ENCODE results near the gene ZNF248.
A peak's percentile ranks its signal among the peaks of the same experiment; 100 is the strongest.
"Not testable (repeated sequence)": the region's sequence is repeated elsewhere in the genome, so short reads cannot be mapped to it uniquely, and the experiment has no call there.

The ZNF248 gene

DNA sequence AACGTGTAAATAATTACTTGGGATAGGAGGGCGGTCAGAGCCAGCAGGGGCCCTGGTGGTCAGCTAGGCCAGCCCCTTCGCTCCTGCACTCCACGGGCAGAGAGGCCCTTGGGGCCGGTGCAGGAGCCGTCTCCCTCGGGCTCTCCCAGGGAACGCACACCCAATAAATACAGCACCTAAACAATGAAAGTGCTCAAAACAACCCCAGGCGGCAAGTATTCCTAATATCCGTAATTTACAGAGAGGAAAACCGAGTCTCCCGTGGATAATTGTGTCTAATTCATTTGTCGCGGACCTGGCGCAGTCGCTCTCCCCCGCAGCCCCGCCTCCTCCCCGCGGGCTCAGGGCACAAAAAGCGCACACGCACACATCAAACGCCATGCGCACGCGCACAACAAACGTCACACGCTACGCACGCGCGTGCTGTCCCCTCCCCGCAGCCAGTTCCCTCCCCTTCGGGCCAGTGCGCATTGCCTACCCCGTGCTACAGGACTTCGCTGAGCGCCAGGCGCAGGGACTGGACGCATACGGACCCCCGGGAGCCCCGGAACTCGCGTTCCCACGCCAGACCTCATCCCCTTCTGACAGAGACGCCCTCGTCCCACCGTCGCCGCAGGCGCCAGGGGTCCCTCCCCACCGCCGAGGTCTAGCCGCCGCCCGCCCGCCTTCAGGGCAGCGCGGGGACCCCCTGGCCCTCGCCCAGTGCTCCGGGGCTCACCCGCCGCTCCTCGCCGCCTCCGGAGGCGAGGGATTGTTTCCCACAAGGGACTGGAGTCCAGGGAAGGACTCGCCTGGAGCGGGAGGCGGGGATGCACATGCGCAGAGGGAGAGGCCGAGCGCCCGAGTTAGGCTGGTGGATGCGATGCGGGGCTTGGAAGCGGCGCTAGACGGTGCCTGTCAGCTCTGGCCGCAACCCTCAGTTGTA, at the start of gene ZNF248:
ZNF248 (minus strand) TSS at position 324 of the 925 bp plus-strand sequence. CDS start 1,300 bp downstream, outside the sequence.
- DNase-seq (ENCODE audit: low read depth in 2 of 2), result peak; percentile 84 to 91

DNA sequence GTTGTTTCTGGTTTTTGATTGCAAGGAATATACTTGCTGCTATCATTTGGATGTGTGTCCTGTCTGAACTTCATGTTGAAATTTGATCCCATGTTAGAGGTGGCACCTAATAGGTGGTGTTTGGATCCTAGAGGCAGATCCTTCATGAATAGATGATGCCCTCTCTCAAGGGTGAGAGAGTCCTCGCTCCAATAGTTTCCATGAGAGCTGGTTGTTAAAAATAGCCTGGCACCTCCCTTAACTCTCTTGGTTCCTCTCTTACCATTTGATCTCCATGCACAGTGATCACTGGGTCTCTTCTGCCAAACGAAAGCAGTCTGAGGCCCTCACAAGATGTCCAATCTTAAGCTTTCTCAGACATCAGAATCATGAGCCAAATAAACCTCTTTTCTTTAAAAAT, 49.0 kb upstream of the ZNF248 start:
- no peak for DNase-seq (ENCODE audit: low read depth in 2 of 2)

DNA sequence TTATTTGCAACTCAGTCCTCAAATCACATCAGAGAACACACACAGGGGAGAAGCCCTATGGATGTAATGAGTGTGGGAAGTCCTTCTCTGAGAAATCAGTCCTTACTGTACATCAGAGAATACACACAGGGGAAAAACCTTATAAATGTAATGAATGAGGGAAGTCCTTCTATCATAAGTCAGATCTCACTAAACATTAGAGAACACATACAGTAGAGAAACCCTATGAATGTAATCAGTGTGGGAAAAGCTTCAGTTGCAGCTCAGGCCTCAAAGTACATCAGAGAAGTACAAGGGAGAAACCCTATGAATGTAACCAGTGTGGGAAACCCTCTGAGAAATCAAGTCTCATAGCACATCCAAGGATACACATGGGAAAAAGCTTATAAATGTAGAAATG, 39.0 kb upstream of the ZNF248 start:
- DNase-seq (ENCODE audit: low read depth in 2 of 2), result no peak

DNA sequence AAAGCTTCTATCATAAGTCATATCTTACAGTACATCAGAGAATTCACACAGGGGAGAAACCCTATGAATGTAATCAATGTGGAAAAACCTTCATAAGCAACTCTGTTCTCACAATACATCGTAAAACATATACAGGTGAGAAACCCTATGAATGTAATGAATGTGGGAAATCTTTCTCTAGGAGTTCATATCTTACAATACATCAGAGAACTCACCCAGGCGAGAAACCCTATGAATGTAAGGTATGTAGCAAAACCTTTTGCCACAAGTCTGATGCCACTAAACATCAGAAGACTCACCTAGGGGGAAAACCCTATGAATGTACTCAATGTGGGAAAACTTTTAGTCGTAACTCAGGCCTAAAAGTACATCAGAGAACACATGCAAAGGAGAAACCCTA, 38.3 kb upstream of the ZNF248 start:
- DNase-seq (ENCODE audit: low read depth in 2 of 2), result no peak

DNA sequence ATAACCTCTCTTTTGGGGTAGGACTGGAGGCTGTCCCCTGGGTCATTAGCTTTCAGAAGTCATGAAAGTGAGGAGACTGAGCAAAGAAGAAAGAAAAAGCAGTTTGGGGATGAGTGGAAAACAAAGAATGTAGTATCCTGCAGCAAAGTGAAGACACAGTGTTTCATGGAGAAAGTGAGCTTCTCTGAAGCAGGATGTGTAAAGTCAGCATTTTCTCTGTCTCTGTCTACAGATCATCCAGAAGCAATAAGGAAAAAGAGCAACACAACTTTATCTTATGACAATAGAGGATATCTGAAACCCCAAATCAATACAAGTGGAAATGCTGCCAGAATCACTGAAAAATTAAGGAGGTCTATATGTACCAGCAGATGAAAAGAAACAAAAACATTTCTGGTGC, 28.4 kb upstream of the ZNF248 start:
- DNase-seq (ENCODE audit: low read depth in 2 of 2), result no peak

DNA sequence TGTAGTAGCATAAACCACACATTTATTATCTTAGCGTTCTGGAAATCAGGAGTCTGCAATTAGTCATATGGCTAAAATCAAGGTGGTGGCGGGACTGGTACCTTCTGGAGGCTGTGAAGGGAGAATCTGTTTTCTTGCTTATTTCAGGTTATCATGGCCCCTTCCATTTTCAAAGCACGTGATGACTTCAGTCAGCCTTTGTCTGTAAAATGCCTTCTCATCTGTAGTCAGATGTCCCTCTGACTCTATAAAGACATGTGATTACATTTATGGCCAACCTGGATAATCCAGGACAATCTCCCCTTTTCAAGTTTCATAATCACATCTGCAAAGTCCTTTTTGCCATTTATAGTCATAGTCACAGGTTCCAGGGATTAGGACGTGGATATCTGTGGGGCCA, 15.5 kb upstream of the ZNF248 start:
- DNase-seq (ENCODE audit: low read depth in 2 of 2), result no peak

DNA sequence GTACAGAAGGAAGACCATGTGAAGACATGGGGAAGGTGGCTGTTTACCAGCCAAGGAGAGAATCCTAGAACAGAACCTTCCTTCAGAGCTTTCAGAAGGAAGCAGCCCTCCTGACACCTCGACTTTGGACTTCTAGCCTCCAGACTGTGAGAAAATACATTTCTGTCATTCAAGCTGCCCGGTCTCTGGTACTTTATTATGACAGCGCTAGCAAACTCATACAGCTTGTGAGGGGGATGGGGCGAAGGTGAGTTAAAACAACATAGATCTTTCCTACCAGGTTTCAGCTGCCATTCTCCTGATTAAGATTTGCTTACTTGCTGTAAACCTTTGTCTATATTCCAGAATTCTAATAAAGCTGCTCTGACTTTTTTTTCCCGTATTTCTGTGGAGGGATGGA, 14.9 kb upstream of the ZNF248 start:
- no peak for DNase-seq (ENCODE audit: low read depth in 2 of 2)

DNA sequence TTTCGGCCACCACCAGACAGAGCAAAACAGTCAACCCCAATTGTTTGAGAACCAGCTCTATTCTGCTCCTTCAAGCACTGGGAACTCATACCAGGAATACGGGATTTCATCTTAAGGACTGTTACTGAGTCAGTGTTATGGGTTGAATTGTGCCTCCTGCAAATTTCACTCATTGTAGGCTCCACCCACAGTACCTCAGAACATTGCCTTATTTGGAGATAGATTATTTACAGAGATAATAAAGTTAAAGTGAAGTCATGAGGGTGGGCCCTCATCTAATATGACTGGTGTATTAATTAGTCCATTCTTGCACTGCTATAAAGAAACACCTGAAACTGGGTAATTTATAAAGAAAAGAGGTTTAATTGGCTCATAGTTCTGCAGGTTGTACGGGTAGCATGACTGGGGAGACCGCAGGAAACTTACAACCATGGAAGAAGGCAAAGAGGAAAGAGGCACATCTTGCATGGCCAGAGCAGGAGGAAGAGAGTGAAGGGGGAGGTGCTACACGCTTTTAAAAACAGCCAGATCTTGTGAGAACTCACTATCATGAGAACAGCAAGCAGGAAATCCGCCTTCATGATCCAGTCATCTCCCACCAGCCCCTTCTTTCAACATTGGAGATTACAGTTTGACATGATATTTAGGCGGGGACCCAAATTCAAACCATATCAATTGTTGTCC, 14.3 kb upstream of the ZNF248 start:
- DNase-seq (ENCODE audit: low read depth in 2 of 2), result no peak

DNA sequence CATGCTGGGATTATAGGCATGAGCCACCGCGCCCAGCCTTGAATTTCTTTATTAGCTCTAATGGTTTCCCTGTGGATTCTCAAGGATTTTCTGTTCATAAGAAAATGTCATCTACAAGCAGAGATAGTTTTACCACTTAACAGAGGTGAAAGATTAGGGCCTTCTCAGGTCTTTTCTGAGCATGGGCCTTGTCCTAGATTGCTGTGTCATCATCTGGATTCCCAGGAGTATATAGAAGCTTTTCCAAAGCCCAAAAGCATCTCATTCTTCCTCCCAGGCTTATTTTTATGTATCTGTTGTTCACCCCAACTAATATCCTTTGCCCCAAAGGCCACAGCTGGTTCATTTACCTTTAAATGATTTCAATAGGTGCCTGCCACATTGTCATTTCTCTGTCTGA, 13.7 kb upstream of the ZNF248 start:
- no peak for DNase-seq (ENCODE audit: low read depth in 2 of 2)

DNA sequence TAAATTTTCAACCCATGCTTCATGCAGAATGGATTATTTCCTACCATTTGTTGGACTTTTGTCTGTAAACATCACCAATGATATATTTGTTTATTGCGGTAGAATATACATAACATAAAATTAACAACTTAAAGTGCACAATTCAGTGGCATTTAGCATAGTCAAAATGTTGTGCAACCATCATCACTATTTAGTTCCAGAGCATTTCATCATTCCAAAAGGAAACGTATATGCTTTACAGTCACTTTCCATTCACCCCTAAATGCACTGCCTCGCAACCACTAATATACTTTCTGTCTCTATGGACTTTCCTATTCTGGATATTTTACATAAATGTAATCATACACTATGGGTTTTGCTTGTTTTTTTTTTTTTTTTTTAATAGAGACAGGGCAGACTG, 11.4 kb upstream of the ZNF248 start:
- DNase-seq (ENCODE audit: low read depth in 2 of 2), result no peak

DNA sequence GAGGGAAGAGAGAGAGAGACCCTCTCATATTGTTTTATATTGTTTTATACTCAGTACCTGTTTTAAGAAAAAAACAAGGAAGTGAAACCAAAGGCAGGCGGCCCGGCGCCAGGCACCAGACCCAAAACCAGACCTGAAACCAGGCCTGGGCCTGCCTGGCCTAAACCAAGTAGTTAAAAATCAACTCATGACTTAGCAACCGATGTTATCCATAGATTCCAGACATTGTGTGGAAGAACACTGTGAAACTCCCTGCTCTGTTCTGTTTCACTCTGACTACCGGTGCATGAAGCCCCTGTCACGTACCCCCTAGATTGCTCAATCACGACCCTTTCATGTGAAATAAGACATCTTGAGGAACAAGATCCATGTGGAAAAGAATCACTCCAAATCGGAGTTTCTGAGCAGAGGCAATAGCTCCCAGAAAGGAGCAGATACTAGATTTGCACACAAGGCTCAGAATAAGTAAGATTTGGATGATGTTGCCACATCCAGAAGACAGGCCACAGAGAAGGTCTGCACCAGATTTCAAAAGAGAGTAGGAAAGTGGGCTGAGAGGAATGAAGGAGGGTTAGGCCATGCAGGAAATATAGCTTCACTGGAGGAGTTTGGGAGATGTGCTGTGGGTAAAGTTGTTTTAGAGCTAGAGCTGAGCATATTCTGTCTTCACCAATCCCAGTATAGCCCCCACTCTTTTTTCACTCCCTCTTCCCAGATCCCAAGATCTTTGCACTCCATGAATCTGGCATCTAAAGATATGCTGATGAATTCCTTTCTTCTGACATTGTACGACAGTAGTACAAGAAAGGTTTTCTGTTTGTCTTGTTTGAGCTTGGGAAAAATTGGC, 8.8 kb upstream of the ZNF248 start:
- DNase-seq (ENCODE audit: low read depth in 2 of 2), result no peak

DNA sequence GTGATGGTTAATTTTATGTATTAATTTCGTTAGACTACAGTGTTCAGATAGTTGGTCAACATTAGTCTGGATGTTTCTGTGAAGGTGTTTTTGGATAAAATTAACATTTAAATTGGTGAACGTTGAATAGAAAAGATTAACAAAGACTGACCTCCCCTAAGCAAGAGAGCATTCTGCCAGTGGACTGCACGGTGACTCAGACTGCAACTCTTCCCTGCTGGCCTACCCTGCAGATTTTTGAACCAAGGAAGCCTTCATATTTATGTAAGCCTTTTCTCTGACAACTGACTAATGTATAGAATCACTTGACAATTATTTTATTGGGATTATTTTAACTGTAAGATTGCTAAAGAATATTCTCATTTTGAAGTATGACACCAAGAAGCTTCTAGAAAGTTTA, 7.9 kb upstream of the ZNF248 start:
- DNase-seq (ENCODE audit: low read depth in 2 of 2), result no peak

DNA sequence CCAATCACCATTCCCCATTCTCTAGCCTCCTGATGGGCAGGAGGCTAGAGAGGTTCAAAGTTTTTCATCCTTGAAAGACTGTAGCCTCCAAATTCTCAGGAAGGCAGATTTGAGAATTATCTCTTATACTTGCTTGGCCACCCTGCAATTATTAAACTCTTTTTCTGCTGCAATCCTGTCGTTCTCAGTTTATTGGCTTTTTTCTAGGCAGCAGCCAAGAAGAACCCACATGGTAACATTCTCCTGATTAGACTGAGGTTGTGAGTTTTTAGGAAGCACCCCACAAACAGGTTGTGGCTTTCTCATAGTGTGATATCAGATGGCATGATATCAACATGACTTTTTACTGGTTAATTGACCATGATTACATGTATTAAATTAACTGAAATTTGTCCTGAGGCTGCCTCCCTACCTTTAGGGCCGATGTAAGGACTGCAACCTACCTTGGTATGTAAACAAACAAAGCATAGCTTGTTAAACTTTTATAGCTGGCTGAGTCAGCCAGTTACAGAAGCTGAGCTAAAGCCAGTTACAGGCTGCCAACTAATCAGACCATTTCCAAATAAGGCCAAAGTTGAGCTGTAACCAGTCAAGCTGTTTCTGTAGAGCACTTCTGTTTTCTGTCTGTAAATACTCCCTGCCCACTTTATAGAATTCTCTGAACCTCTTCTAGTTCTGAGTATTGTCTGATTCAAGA, 3.2 kb upstream of the ZNF248 start:
- DNase-seq (ENCODE audit: low read depth in 2 of 2), result no peak

DNA sequence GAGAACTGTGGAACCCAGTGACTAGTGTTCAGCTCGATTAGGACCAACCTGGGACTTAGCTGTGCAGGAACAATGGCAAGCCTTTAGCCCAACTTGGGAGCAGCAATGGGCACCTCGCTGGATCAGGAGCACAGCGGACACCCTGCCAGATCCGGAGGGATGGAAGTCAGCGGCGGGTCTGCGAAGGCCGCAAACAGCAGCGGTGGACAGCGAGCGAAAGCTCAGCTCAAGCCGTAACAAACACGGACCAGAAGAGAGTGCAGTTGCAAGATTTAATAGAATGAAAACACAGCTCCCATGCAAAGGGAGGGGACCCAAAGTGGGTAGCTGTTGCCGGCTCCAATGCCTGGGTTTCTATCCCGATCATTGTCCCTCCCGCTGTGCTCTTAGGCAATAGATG, 1.9 kb upstream of the ZNF248 start:
- not testable (repeated sequence) for DNase-seq (ENCODE audit: low read depth in 2 of 2)

DNA sequence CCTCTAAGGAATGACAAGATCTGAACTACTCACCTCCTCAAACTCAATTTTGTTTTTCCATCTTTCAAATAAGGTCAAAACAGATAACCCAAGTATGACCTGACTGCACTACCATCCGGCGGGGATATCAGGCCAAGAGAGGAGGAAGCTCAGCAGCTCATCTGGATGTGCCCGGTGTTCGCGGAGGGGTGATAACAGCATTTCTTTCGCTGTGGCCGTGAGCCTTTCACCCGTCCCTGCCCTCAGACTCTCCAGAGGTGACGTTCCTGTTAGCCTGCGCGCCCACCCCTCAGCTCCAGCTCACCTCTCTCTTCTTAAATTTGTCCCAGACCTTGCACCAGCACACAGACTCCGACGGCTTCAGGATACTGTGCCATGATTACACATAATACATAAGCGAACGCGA, 526 bp downstream of the ZNF248 start:
- DNase-seq (ENCODE audit: low read depth in 2 of 2), result peak in 1 of 2 donors; percentile 3

DNA sequence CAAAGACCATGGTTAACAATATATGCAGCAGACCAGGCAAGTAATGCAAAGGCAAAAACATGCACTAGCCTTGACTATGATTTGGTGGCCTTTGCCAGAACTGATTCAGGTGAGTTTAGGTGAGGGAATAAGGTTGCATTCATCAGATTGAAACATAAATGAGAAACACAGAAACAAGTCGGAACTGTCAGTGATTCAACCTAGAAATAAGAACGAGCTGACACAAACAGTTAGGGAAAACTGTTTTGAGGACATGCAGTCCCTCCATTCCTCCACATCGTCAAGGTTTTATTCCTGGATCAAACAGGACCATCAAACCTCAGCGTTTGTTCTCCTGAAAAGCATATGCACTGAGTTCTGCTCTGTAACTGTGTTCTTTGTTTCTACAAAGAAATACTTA, 1.8 kb downstream of the ZNF248 start:
- DNase-seq (ENCODE audit: low read depth in 2 of 2), result no peak

DNA sequence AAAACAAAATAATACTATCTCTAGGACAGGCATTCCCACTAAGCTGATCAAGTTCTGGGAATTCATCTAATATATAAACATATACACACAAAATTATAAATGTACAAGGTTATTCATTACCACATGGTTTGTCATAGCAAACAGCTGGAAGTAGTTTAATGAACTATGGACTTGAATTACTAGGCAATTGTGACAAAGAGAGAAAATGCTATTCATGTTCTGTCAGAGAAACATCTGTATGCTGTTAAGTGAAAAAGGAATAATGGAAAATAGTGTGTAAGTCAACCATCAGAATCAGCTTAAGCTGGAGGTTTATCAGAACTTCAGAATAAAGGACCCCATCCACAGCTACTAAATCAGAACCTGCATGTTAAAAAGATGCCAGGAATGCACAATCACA, 2.8 kb downstream of the ZNF248 start:
- DNase-seq (ENCODE audit: low read depth in 2 of 2), result no peak

DNA sequence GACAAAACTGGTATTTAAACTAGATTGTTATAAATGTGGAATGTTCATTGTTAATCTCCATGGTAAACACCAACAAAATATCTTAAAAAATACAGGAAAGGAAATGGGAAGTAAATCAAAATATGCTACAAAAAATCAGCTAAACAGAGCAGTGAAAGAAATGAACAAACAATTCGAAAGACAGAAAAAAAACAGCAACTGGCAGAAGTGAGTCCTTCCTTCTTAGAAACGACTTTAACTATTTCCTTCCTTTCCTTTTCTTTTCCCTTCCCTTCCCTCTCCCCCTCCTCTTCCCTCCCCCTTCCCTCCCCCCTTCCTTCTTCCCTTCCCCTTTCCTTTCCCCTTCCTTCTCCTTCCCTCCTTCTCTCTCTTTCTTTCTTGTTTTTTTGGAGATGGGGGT, 12.8 kb downstream of the ZNF248 start:
- no peak for DNase-seq (ENCODE audit: low read depth in 2 of 2)

DNA sequence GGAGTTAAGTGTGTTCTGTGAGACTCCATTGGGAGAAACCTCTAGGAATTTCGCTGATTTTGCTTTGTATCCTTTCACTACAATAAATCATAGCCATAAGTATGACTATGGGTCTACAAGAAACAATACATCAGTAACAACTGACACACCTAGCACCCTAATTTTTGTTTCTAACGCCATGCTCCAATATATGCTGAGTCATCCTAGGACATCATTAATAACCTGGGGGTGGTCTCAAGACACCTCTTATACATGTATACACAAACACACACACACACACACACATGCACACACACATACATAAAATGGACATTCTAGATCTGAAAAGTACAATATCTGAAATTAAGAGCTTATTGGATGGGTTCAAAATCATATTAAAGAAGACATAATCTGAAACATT, 18.2 kb downstream of the ZNF248 start:
- no peak for DNase-seq (ENCODE audit: low read depth in 2 of 2)

DNA sequence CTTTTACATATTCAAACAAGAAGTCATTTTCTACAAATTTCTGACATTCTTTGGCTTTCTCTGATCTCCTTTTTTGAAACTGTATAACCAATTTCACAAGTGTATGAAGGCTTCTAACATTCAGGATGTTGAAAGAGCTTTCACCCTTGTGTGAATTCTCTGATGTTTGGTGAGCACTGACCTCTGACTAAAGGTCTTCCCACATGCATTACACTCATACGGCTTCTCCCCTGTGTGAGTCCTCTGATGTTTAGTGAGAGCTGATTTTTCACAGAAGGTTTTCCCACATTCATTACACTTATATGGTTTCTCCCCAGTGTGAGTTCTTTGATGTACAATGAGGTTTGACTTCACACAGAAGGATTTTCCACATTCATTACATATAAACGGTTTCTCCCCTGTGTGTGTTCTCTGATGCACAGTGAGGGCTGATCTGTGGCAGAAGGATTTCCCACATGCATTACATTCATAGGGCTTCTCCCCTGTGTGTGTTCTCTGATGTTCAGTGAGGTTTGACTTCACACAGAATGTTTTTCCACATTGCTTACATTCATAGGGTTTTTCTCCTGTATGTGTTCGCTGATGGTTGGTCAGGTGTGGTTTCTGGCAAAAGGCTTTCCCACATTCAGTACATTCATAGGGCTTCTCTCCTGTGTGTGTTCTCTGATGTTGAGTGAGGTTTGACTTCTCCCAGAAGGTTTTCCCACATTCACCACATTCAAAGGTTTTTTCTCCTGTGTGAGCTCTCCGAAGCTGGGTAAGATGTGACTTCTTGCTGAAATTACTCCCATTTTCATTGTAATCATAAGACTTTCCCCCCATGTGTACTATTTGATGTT, 25.7 kb downstream of the ZNF248 start:
- DNase-seq (ENCODE audit: low read depth in 2 of 2), result no peak

DNA sequence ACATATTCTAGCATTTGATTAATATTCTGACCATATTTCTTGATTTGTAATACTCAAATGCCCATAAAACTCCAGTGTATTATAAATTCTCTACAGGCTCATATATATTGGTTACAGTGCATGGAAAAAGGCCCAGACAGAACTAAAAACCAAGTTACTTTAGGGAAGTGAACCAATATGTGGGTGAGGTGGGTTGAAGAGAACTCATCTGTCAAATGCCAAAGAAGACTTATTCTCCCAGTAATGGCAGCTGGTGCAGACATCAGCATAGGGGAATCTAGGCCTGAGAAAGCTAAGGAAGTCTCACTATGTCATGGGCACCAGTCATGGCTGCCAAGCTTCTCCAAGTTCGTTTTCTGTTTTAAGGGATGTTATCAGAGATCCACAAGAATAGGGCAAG, 30.6 kb downstream of the ZNF248 start:
- DNase-seq (ENCODE audit: low read depth in 2 of 2), result no peak
